HAP-1 (cell line): ENCODE results near the gene FAM98A.

Experiments
- DNase-seq, 2 experiments: peaks; one replicate each; pipeline ENCODE4 v3.0.0-alpha.2; 2016 to 2020; ENCODE audit warnings: low spot score in 2 of 2
- H3K27me3 ChIP-seq: fragments of 250-450 bp; sonication (Bioruptor Pico); 2 replicates; pipeline ENCODE4 v1.5.1; 2020; ENCODE audit warnings: low read depth, mild to moderate bottlenecking, moderate library complexity
- H3K36me3 ChIP-seq: fragments of 250-450 bp; sonication (Bioruptor Pico); replicated peaks from 2 replicates; pipeline ENCODE4 v1.5.1; 2020; ENCODE audit warnings: mild to moderate bottlenecking
- H3K4me1 ChIP-seq: fragments of 250-450 bp; sonication (Bioruptor Pico); 2 replicates; pipeline ENCODE4 v1.5.1; 2020; ENCODE audit warnings: mild to moderate bottlenecking
- H3K4me3 ChIP-seq: fragments of 250-450 bp; sonication (Bioruptor Pico); 2 replicates; pipeline ENCODE4 v1.5.1; 2020; ENCODE audit warnings: mild to moderate bottlenecking, moderate library complexity
- H3K9me3 ChIP-seq: fragments of 250-450 bp; sonication (Bioruptor Pico); 2 replicates; pipeline ENCODE4 v1.5.1; 2020; ENCODE audit warnings: mild to moderate bottlenecking, moderate library complexity
- in situ Hi-C: fragments of 300-500 bp; cut with MboI; formaldehyde crosslinking; loops from 3 replicates; pipeline ENCODE4 v1.14.3; 2020; ENCODE audit warnings: low sequenced_read_pairs, inconsistent platforms, mixed read lengths

Gene FAM98A

GRCh38 chr2:33599175-33599942 lies at the start of gene FAM98A:
Gene FAM98A, minus strand, starts transcription at chr2:33599299. Its CDS starts 78 bp downstream, at chr2:33599221.
- H3K4me1 ChIP-seq: peaks cover 17% of the 10 kb centered on the region
- DNase-seq: peak; percentile 92 to 99
- H3K27me3 ChIP-seq: no peaks in the 10 kb centered on the region
- H3K36me3 ChIP-seq: peaks cover 11% of the 10 kb centered on the region
- no peaks in the 10 kb centered on the region for H3K9me3 ChIP-seq
- in situ Hi-C loops: loop anchor here (25.0 kb wide), 2 partner anchors 662 to 862 kb away; partner anchors contain the start of gene LTBP1
- peak within 1 kb of the TSS; percentile 92 for H3K4me3 ChIP-seq

GRCh38 chr2:33645861-33646260 lies 46.8 kb upstream of the FAM98A start:
- no peaks in the 10 kb centered on the region; the same call in 1 of the 2 replicates for H3K4me1 ChIP-seq
- H3K36me3 ChIP-seq: no peaks in the 10 kb centered on the region
- no peaks in the 10 kb centered on the region for H3K9me3 ChIP-seq
- no peak overlapping the region for H3K4me3 ChIP-seq
- no peaks in the 10 kb centered on the region; the same call in 1 of the 2 replicates for H3K27me3 ChIP-seq
- DNase-seq: no peak
- in situ Hi-C loops: no loop called here

- Histone ChIP-seq H3K9me3 (no peaks in the 10 kb centered on the region), H3K27me3 (no peaks in the 10 kb centered on the region; the same call in 1 of the 2 replicates), H3K36me3 (no peaks in the 10 kb centered on the region), H3K4me1 (no peaks in the 10 kb centered on the region; the same call in 1 of the 2 replicates), H3K4me3 (no peak overlapping the region)
- DNase-seq: no peak
- in situ Hi-C loops: no loop called here
Measured at GRCh38 chr2:33644215-33644614, 45.1 kb upstream of the FAM98A start.

GRCh38 chr2:33636001-33636400 lies 36.9 kb upstream of the FAM98A start:
- no peak for DNase-seq
- Histone ChIP-seq H3K4me3 (no peak overlapping the region), H3K27me3 (no peaks in the 10 kb centered on the region; the same call in 1 of the 2 replicates), H3K36me3 (no peaks in the 10 kb centered on the region), H3K9me3 (no peaks in the 10 kb centered on the region), H3K4me1 (no peaks in the 10 kb centered on the region; the same call in 1 of the 2 replicates)
- in situ Hi-C loops: no loop called here

GRCh38 chr2:33634261-33634910 lies 35.3 kb upstream of the FAM98A start:
- Histone ChIP-seq H3K9me3 (no peaks in the 10 kb centered on the region), H3K4me3 (no peak overlapping the region), H3K36me3 (no peaks in the 10 kb centered on the region), H3K4me1 (no peaks in the 10 kb centered on the region), H3K27me3 (no peaks in the 10 kb centered on the region)
- in situ Hi-C loops: no loop called here
- DNase-seq: no peak

GRCh38 chr2:33633315-33633714 lies 34.2 kb upstream of the FAM98A start:
- Histone ChIP-seq H3K36me3 (no peaks in the 10 kb centered on the region), H3K27me3 (no peaks in the 10 kb centered on the region), H3K4me1 (no peaks in the 10 kb centered on the region), H3K9me3 (no peaks in the 10 kb centered on the region), H3K4me3 (no peak overlapping the region)
- DNase-seq: no peak
- in situ Hi-C loops: no loop called here

- in situ Hi-C loops: no loop called here
- no peaks in the 10 kb centered on the region for H3K9me3 ChIP-seq
Measured at GRCh38 chr2:33632831-33633230, 33.7 kb upstream of the FAM98A start.

GRCh38 chr2:33628031-33628827 lies 29.1 kb upstream of the FAM98A start:
- Histone ChIP-seq H3K27me3 (no peaks in the 10 kb centered on the region), H3K4me3 (no peak overlapping the region), H3K4me1 (peaks cover 9% of the 10 kb centered on the region), H3K36me3 (no peaks in the 10 kb centered on the region), H3K9me3 (no peaks in the 10 kb centered on the region)
- in situ Hi-C loops: no loop called here
- no peak for DNase-seq

More at GRCh38 chr2:33632831-33633230, 33.7 kb upstream of the FAM98A start:
- no peak overlapping the region for H3K4me3 ChIP-seq
- H3K4me1 ChIP-seq: no peaks in the 10 kb centered on the region
- no peaks in the 10 kb centered on the region for H3K27me3 ChIP-seq
- no peaks in the 10 kb centered on the region for H3K36me3 ChIP-seq
- DNase-seq: no peak

GRCh38 chr2:33619028-33619427 lies 19.9 kb upstream of the FAM98A start:
- in situ Hi-C loops: no loop called here
- H3K27me3 ChIP-seq: no peaks in the 10 kb centered on the region
- peaks cover 6% of the 10 kb centered on the region for H3K4me1 ChIP-seq
- no peak for DNase-seq
- H3K4me3 ChIP-seq: no peak overlapping the region
- H3K9me3 ChIP-seq: 0 out of 2 replicates have a peak, but pooled peaks cover 2% of the 10 kb centered on the region
- no peaks in the 10 kb centered on the region for H3K36me3 ChIP-seq

- peak in 1 of 2 experiments; percentile 10 for DNase-seq
- Histone ChIP-seq H3K27me3 (no peaks in the 10 kb centered on the region), H3K9me3 (0 out of 2 replicates have a peak, but pooled peaks cover 2% of the 10 kb centered on the region), H3K4me1 (peaks cover 6% of the 10 kb centered on the region), H3K36me3 (no peaks in the 10 kb centered on the region), H3K4me3 (no peak overlapping the region)
- in situ Hi-C loops: no loop called here
Measured at GRCh38 chr2:33617989-33618388, 18.9 kb upstream of the FAM98A start.

GRCh38 chr2:33617401-33617800 lies 18.3 kb upstream of the FAM98A start:
- Histone ChIP-seq H3K4me3 (no peak overlapping the region), H3K4me1 (peaks cover 1% of the 10 kb centered on the region), H3K36me3 (no peaks in the 10 kb centered on the region), H3K9me3 (0 out of 2 replicates have a peak, but pooled peaks cover 2% of the 10 kb centered on the region), H3K27me3 (no peaks in the 10 kb centered on the region)
- in situ Hi-C loops: no loop called here
- DNase-seq: no peak

GRCh38 chr2:33616873-33617272 lies 17.8 kb upstream of the FAM98A start:
- Histone ChIP-seq H3K4me3 (no peak overlapping the region), H3K36me3 (no peaks in the 10 kb centered on the region), H3K27me3 (no peaks in the 10 kb centered on the region), H3K4me1 (no peaks in the 10 kb centered on the region), H3K9me3 (0 out of 2 replicates have a peak, but pooled peaks cover 2% of the 10 kb centered on the region)
- in situ Hi-C loops: no loop called here
- DNase-seq: no peak

- H3K9me3 ChIP-seq: 0 out of 2 replicates have a peak, but pooled peaks cover 2% of the 10 kb centered on the region
- no peaks in the 10 kb centered on the region for H3K4me1 ChIP-seq
- in situ Hi-C loops: no loop called here
- no peaks in the 10 kb centered on the region for H3K36me3 ChIP-seq
- H3K4me3 ChIP-seq: no peak overlapping the region
- DNase-seq: no peak
- H3K27me3 ChIP-seq: no peaks in the 10 kb centered on the region
Measured at GRCh38 chr2:33614190-33614589, 15.1 kb upstream of the FAM98A start.
